SK-N-SH (cell line): Measurements from ENCODE around the gene BUD23. TPM values are rescaled to one million over a fixed set of nuclear protein-coding genes. Genes with fewer than 3 reads are reported as not detected.

Experiments used
- CTCF ChIA-PET: fragments of 300-600, 350-600 bp; formaldehyde crosslinking; extraction: SDS; loops from one replicate; lab custom pipeline; 2021; lab: Yijun Ruan, JAX
- POLR2A ChIA-PET: fragments of 350-600 bp; sonication (Branson Sonifier 250); formaldehyde crosslinking; extraction: SDS; loops from one replicate; lab custom pipeline; 2020; ENCODE audit warnings: antibody characterized with exemption, inconsistent platforms; lab: Yijun Ruan, JAX
- DNase-seq: peaks from one replicate; pipeline ENCODE4 v3.0.0; 2012
- H2AFZ ChIP-seq: fragments of 200-600 bp; sonication (generic); 2 replicates; pipeline ENCODE4 v1.8.1; 2016; ENCODE audit warnings: antibody characterized with exemption, mild to moderate bottlenecking, low read depth
- H3F3A ChIP-seq: fragments of 200-600 bp; sonication (generic); replicated peaks from 2 replicates; pipeline ENCODE3; 2016; ENCODE audit warnings: antibody characterized with exemption, mild to moderate bottlenecking; ENCODE audit not compliant: insufficient read depth
- H3K27ac ChIP-seq, 2 experiments: fragments of 200-500 bp in 1 of 2; fragments of 200-600 bp in 1 of 2; sonication (Bioruptor generic) in 1 of 2; sonication (generic), shearing (Covaris generic) in 1 of 2; 2 replicates each; pipeline versions ENCODE4 v1.5.1 to v1.6.1; 2014 to 2016; ENCODE audit warnings: low read depth in 2 of 2, inconsistent platforms in 1 of 2, low read length in 1 of 2, mild to moderate bottlenecking in 1 of 2, mixed read lengths in 1 of 2
- H3K27me3 ChIP-seq: fragments of 200-600 bp; sonication (generic), shearing (Covaris generic); 2 replicates; pipeline ENCODE4 v1.6.1; 2016; ENCODE audit warnings: mixed run types; ENCODE audit not compliant: insufficient read depth
- H3K36me3 ChIP-seq, 2 experiments: fragments of 200-500 bp in 1 of 2; fragments of 200-600 bp in 1 of 2; sonication (Bioruptor generic) in 1 of 2; sonication (generic) in 1 of 2; replicated peaks in 1 of 2; 2 replicates each; pipeline versions ENCODE3 to v1.5.1; 2014 to 2016; ENCODE audit warnings: low read length in 1 of 2, mild to moderate bottlenecking in 1 of 2; ENCODE audit not compliant: insufficient read depth in 2 of 2, control insufficient read depth in 1 of 2
- H3K4me1 ChIP-seq, 2 experiments: fragments of 200-500 bp in 1 of 2; fragments of 200-600 bp in 1 of 2; sonication (Bioruptor generic) in 1 of 2; sonication (generic), shearing (Covaris generic) in 1 of 2; 2 replicates each; pipeline versions ENCODE4 v1.5.1 to v1.6.1; 2014 to 2016; ENCODE audit warnings: low read depth in 1 of 2, low read length in 1 of 2, mixed run types in 1 of 2; ENCODE audit not compliant: insufficient read depth in 2 of 2, control insufficient read depth in 1 of 2
- H3K4me2 ChIP-seq: fragments of 200-600 bp; sonication (generic), shearing (Covaris generic); 2 replicates; pipeline ENCODE4 v1.6.1; 2017; ENCODE audit warnings: mixed run types
- H3K4me3 ChIP-seq, 2 experiments: fragments of 200-500 bp in 1 of 2; fragments of 200-600 bp in 1 of 2; sonication (Bioruptor generic) in 1 of 2; sonication (generic), shearing (Covaris generic) in 1 of 2; 2 replicates each; pipeline versions ENCODE4 v1.5.1 to v1.8.1; 2014 to 2016; ENCODE audit warnings: low read depth in 2 of 2, inconsistent platforms in 1 of 2, low read length in 1 of 2, mild to moderate bottlenecking in 1 of 2, mixed read lengths in 1 of 2, moderate library complexity in 1 of 2
- H3K79me2 ChIP-seq: fragments of 200-600 bp; sonication (generic); 2 replicates; pipeline ENCODE4 v1.8.1; 2017; ENCODE audit warnings: mild to moderate bottlenecking; ENCODE audit not compliant: insufficient read depth
- H3K9ac ChIP-seq: fragments of 200-600 bp; sonication (generic); 2 replicates; pipeline ENCODE4 v1.6.1; 2017; ENCODE audit warnings: mixed run types
- H3K9me2 ChIP-seq: fragments of 200-600 bp; sonication (generic); 2 replicates; pipeline ENCODE4 v1.6.1; 2017; ENCODE audit warnings: mixed run types
- H3K9me3 ChIP-seq: fragments of 200-600 bp; sonication (generic); 2 replicates; pipeline ENCODE4 v1.6.1; 2017; ENCODE audit warnings: mixed run types, mild to moderate bottlenecking, moderate library complexity
- H4K20me1 ChIP-seq: fragments of 200-600 bp; sonication (generic); 2 replicates; pipeline ENCODE4 v1.6.1; 2017; ENCODE audit warnings: mild to moderate bottlenecking, mixed run types; ENCODE audit not compliant: insufficient read depth
- CHD2 ChIP-seq: fragments of 150-350 bp; IDR thresholded peaks from 2 replicates; pipeline ENCODE4 v1.6.1; 2018; ENCODE audit warnings: low read length; ENCODE audit not compliant: partially characterized antibody
- GABPA ChIP-seq: IDR thresholded peaks from 2 replicates; pipeline ENCODE4 v1.4.0; 2012; ENCODE audit warnings: low read depth, mild to moderate bottlenecking
- JUND ChIP-seq: IDR thresholded peaks from 2 replicates; pipeline ENCODE4 v1.4.0; 2012
- PBX3 ChIP-seq: IDR thresholded peaks from 2 replicates; pipeline ENCODE4; 2012
- POLR2AphosphoS5 ChIP-seq: IDR thresholded peaks from 2 replicates; pipeline ENCODE4 v1.6.1; 2012; ENCODE audit warnings: low read depth, low read length
- REST ChIP-seq: IDR thresholded peaks from 2 replicates; pipeline ENCODE4 v1.6.1; 2012; ENCODE audit warnings: mild to moderate bottlenecking, low read depth, low read length, moderate library complexity
- SIN3A ChIP-seq: IDR thresholded peaks from 2 replicates; pipeline ENCODE4 v1.6.1; 2012; ENCODE audit warnings: low read depth, mild to moderate bottlenecking, low read length, moderate library complexity, borderline replicate concordance
- USF2 ChIP-seq: fragments of 150-350 bp; IDR thresholded peaks from 2 replicates; pipeline ENCODE4 v1.6.1; 2017; ENCODE audit warnings: antibody characterized with exemption, low read length, low read depth, borderline replicate concordance
- YY1 ChIP-seq: IDR thresholded peaks from 2 replicates; pipeline ENCODE4 v1.4.0; 2012; ENCODE audit warnings: low read depth, mild to moderate bottlenecking
- WGBS: methylation state at CpG from one replicate; pipeline ENCODE4 v1.1.6; 2017; ENCODE audit warnings: low lambda C conversion rate; 5-methylcytosine and 5-hydroxymethylcytosine counted together
- polyA plus RNA-seq, 3 experiments: library from polyadenylated mRNA; depleted of rRNA; stranded (reverse); fragments of >200 nt; gene quantifications; 2 replicates each; pipeline ENCODE4 v1.2.3, GENCODE V29; 2012

The BUD23 gene
- polyA plus RNA-seq, 1 of the 3 experiments (the other 2 are of a cell fraction) = 206 TPM

GRCh38 chr7:73646785-73647724 lies 36.3 kb upstream of the BUD23 start:
- no peaks in the 10 kb centered on the region for H3K9me3 ChIP-seq
- peaks cover 89% of the 10 kb centered on the region for H3K27me3 ChIP-seq
- no peaks in the 10 kb centered on the region for H3K79me2 ChIP-seq
- H4K20me1 ChIP-seq = no peaks in the 10 kb centered on the region
- DNase-seq = no peak
- H2AFZ ChIP-seq = no peak overlapping the region
- no peak overlapping the region for H3K9ac ChIP-seq
- ChIA-PET POLR2A (no interaction called here), CTCF (interaction anchor here (0.8 to 6.4 kb wide), 6 partner anchors 17 to 219 kb away, joined by 4 to 55 read pairs (median 8); partner anchors contain the start of gene VPS37D)
- H3K36me3 ChIP-seq = no peaks in the 10 kb centered on the region
- H3K27ac ChIP-seq = no peak overlapping the region
- H3F3A ChIP-seq = peaks cover 4% of the 10 kb centered on the region
- H3K9me2 ChIP-seq = no peaks in the 10 kb centered on the region
- peak overlapping the region; percentile 91; the same call in 1 of the 2 replicates for H3K4me2 ChIP-seq
- WGBS = 53% methylated on average over 10 of the region's 16 CpGs
- peak overlapping the region; percentile 40 to 41; a peak in 2 of 4 replicates for H3K4me3 ChIP-seq
- TF ChIP-seq JUND (no peak), POLR2AphosphoS5 (no peak), YY1 (no peak), CHD2 (no peak), GABPA (no peak), PBX3 (no peak), SIN3A (no peak), REST (no peak), USF2 (no peak)
- H3K4me1 ChIP-seq = peaks cover 0 to 2% of the 10 kb centered on the region in 2 experiments; a peak in 1 of 4 replicates
